ENCODE measurements around the gene ZNF24.

GRCh38 chr18:35343488-35343935 lies 708 bp downstream of the ZNF24 start:
- no peak for TF ChIP-seq CTCF (conservative IDR thresholded peaks at IDR 0.05 in 1 of 2, IDR thresholded peaks at IDR 0.05 in 1 of 2; ENCODE audit: low read depth in 1 of 2, low read length in 2 of 2)
- no peak for TF ChIP-seq EZH2 (IDR thresholded peaks at IDR 0.05; ENCODE audit: low read length, missing control alignments)
